Activated CD4-positive, CD25-positive, alpha-beta regulatory T cell (primary cell): ENCODE results near the gene ALK.

Source experiments
- DNase-seq, 4 experiments: peaks; one replicate each; lab custom pipeline; 2025; lab: John Stamatoyannopoulos, UW

Gene ALK

DNA sequence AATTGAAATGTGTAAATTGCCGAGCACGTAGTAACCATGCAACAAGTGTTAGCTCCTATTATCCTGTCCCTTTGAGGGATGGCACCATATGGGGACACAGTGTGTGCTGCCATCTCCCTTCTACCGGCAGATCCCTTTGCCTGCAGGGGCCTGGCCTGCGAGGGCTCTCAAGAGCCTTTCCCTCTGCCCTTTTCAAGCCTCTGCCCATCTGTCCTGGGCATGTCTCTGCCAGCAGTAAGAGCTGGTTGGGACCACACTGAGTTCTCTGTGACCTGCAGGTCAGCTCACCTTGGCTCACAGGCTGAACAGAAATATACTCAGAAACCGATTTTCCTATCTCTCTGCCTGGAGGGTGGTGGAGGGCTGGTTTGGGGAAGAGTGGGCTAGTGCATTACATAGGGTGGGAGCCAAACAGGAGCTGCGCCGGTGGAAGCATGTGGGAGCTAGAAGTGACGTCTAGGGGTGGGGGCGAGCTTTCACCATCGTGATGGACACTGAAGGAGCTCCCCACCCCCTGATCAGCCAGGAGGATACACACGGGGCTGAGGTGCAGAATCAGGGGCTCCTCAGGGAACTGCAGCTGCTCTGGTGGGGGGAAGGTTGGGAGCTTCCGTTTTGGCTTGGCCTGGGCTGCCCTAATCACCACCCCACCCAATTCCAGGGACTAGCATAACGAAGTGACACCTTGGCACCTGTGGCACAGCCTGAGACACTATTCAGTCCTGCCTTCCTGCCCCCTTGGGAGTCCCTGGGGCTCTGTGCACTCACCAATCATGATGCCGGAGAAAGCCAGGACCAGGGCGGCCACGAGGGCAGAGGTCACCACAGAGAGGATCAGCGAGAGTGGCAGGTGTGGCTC lies 696.5 kb downstream of the ALK start:
- DNase-seq, result no peak

DNA sequence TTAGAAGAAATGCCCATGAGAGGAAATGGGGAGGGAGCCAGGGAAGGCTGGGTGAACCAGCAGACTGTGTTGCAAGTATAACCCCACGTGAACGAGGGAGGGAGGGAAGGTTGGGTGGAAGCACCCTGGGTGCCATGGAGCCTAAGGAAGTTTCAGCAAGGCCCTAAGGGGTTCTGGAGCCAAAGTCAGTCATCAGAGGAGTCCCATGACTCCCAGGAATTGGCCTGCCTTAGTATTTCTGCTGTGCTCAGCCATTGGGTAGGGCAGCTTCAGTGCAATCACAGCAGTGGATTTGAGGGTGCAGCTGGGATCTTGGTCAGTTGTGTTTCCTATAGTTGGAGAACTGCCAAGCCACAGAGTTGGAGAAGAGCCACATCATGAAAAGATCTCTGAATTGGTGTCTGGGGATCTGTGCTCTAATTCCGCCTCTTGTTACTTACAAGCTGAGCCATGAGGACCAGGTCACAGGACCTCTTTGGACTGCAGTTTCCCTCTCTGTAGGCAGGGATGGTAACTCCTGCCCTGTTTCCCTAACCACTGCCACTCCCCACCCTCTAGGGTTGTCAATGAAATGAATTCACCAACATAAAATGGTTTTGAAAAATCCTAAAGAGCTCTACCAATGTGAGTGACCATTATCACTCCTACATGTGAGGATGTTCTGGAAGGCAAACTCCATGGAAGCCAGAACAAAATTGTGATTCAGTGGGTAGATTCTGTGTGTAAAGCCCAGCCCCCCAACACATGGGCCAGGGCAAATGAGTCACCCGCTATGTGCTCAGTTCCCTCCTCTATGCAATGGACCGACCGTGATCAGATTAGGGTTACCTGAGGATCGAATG lies 697.3 kb downstream of the ALK start:
- DNase-seq, result no peak

DNA sequence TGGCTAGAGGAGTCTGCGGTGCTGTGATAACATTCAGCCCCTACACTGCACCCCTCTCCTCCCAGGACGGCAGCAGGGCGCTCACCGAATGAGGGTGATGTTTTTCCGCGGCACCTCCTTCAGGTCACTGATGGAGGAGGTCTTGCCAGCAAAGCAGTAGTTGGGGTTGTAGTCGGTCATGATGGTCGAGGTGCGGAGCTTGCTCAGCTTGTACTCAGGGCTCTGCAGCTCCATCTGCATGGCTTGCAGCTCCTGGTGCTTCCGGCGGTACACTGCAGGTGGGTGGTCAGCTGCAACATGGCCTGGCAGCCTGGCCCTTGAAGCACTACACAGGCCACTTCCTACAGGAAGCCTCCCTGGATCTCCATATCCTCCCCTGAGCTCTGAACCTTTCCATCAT lies 698.1 kb downstream of the ALK start:
- no peak for DNase-seq

DNA sequence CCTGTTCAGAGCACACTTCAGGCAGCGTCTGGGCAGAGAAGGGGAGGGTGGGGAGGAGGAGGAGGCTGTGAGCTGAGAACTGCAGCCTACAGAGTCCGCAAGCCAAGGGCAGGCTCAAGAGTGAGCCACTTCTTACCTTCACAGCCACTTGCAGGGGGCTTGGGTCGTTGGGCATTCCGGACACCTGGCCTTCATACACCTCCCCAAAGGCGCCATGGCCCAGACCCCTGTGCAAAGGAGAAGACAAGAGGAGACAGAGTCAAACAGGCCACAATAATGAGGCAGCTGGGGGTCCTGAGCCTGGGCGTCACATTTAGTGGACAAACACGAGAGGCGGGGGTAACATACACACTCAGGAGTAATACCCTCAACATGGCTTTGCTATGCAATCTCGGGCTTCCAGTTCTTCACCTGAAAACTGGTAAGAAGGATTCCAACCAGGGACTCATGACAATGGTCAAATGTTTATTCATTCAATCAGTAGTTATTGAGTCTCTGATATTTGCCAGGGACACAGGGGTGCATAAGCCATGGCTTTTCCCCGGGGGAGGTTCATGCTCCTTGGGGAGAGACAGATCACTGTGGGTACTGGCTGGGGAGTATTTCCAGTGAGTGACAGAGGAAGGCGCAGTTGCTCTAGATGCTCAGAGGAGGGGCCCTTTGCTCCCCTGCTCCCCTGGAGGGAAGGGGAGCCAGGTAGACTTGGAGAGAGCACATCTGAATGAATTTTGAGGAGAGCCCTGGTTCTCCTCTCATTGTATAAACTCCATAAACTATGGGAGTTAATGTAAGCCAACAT lies 698.8 kb downstream of the ALK start:
- DNase-seq, result no peak

DNA sequence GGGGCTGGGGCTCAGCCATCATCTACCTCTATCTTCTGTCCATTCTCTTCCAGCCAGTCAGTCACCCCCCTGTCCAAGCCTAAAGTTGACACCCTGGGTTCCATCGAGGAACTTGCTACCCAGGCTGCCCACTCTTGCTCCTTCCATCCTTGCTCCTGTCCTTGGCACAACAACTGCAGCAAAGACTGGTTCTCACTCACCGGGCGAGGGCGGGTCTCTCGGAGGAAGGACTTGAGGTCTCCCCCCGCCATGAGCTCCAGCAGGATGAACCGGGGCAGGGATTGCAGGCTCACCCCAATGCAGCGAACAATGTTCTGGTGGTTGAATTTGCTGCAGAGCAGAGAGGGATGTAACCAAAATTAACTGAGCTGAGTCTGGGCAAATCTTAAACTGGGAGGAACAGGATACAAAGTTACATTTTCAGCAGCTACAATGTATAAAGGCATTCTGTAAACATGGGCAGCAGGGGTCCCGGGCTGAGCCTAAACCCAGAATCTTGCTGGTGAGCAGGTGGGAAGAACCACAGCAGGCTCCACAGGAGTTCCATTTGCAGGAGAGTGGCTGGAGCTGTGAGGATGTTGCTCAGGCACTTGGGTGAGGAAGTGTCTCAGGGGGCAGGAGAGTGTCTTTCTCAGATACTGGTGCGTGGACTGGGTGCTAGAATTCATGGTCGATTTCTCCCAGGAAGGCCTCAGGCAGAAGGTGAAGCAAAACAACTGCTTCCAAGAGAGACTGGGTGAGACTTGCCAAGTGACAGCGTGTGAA lies 700.7 kb downstream of the ALK start:
- DNase-seq, result no peak

DNA sequence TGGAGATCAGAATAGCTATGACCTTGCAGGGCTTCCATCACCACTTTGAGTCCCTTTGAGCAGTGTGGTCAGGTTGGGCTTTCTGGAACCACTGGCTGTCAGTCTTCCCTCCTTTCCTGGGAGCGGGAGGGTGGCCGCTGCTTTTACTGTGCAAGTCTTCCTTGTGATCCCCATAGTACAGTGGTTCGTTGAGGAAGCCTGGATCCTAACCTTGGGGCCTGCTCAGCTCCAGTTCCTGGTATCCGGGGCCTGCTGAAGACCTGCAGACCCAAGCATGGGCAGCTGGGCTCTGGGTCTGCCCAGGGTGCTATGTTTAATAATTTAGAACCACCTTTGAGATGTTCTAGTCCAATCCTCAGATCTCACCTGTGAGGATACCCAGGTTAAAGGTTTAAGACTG lies 702.0 kb downstream of the ALK start:
- no peak for DNase-seq

DNA sequence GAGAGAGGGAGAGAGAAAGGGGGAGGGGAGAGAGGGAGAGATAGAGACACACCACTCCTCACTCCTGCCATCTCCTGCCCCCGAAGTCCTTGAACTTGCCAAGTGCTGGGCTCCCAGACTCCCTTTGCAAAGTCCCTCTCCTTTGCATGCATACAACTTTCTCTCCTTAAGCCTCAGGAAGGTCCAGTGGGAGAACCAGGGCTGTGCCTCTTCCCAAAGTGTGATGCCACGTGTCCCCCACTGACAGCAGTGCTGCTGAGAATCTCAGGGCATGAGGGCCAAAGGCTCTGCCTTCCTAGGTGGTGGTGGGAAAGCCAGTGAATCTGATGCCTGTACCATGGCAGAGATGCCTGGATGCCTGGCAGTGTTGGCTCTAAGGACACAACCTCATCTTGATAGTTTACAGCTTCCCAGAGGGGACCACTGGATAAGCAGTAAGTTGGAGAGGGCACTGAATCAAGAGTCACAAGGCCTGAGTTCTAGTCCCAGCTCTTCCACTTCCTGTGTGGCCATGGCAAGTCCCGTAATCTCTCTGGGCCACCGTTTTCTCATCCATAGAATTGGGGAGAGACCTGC lies 702.7 kb downstream of the ALK start:
- no peak for DNase-seq

DNA sequence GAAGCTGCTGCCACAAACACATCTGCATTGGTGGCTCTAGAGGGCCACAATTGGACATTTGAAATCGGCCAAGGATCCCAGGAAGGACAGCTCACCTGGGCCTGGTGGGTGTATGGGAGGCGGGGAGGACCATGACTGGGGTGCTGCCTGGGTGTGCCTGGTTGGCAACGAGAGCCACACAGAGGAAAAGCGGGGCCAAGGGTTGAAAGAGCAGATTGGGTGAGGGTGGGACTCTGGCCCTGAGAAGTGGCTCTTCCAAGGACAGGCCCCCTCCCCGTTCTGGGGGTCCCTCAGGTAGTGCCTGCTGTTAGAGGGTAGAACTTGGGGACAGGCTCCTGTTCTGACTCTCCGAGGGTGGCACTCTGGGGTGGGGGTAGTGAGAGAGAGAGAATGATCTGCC lies 703.3 kb downstream of the ALK start:
- no peak for DNase-seq

DNA sequence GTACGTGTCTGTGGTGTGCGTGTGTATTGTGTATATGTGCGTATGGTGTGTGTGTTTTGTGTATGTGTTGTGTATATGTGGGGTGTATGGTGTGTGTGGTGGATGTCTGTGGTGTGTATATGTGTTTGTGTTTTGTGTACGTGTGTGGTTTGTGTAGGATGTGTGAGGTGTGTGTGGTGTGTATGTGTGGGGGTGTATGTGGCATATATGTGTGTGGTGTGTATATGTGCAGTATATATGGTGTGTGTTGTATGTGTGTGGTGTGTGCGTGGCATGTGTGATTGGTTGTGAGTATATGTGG lies 704.8 kb downstream of the ALK start:
- no peak for DNase-seq

DNA sequence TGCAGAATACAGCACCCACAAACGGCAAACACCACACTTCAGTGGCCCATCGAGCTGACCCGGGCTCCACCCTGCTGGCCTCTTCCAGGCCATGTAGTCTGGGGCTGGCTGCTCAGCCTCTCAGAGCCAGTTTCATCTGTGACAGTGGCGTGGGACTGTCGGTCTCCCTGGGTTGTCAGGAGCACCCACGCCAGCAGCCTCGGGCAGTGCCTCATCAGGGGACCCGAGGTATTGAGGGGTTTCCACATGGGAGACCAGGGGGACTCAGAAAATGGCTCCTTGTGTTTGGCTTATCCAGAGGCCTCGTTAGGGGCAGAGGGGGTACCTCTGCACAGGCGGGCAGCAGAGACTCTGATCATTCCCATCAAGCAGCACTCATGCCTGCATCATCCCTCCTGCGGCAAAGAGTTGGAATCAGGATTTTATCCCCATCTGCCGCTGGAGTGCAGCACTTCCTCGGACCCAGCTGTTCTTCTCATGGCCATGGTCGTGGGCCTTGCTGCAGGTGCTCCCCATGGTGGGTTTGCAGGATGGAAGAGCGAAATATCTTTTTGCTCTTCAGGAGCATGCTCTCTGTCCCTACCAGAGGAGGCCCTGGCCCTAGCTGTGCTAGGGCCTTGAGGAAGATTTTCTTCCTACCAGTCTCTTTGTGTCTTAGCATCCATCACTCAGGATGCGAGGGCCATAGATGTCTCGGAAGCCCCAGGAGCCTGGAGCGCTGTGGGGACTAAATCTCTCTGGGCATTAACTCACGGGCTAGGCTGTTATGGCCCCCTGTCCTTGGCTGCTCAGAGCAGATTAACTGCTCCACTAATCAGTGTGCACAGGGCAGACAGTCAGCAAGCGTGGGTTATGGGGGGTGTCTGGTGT lies 705.4 kb downstream of the ALK start:
- DNase-seq, result no peak

DNA sequence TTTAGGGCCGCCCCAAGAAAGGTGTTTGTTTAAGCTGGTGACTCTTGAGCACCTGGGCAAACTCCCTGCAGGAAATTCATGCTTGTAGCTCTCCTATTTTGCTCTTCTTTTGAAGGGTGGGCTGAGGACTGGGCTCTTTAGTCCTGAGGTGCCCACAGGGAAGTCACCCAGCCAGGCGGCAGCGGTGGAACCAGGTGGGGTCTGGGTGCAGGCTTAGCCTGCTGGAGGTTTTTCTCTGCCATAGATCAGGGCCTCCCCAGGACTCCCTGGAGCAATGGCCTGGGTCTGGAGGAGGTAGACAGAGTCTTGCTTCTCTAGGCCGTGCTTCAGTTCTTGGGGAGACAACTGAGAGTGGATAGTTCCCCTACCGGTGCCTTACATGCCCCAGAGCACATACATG lies 706.3 kb downstream of the ALK start:
- DNase-seq, result no peak

DNA sequence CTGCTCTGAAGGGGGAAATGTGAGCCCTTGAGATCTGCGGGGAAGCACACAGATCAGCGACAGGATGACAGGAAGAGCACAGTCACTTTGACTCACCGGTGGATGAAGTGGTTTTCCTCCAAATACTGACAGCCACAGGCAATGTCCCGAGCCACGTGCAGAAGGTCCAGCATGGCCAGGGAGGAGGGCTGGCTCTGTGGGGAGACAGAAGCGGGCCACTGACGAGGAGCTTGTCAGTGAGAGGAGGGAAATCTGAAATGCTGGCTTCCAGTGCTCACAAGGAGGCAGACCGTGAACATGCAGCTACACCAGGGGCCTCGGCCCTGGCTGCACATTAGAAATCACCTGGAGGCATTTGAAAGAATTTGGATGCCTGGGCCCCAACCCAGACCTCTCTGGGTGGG lies 707.5 kb downstream of the ALK start:
- no peak for DNase-seq

DNA sequence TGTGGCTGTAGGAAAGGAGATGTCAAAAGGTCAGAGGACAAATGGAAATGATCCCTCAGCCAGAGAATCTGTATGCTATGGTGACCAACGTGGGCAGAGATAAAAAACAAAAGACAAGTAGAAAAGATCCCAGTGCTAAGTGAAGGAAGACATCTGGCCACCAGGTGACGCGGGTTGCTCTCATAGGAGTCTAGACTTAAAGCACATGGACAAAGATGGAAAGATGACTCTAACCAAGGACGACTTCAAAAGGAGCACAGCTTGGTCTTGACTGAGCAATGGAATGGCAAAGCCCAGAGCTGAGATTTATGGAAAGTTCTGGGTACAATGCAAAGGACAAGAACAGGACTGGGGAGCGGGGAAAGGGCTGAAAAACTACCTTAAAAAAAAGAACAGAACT lies 709.4 kb downstream of the ALK start:
- no peak for DNase-seq

DNA sequence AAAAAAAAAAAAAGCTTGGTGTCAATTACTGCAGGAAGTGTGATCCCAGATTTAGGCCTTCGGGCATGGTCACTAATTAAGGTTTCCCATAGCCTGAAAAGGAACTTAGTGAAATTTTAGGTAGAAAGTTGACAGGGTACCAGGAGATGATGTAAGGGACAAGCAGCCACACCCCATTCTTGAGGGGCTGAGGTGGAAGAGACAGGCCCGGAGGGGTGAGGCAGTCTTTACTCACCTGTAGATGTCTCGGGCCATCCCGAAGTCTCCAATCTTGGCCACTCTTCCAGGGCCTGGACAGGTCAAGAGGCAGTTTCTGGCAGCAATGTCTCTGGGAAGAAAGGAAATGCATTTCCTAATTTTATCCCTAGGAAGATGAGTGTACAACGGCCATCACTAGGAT lies 711.8 kb downstream of the ALK start:
- no peak for DNase-seq

DNA sequence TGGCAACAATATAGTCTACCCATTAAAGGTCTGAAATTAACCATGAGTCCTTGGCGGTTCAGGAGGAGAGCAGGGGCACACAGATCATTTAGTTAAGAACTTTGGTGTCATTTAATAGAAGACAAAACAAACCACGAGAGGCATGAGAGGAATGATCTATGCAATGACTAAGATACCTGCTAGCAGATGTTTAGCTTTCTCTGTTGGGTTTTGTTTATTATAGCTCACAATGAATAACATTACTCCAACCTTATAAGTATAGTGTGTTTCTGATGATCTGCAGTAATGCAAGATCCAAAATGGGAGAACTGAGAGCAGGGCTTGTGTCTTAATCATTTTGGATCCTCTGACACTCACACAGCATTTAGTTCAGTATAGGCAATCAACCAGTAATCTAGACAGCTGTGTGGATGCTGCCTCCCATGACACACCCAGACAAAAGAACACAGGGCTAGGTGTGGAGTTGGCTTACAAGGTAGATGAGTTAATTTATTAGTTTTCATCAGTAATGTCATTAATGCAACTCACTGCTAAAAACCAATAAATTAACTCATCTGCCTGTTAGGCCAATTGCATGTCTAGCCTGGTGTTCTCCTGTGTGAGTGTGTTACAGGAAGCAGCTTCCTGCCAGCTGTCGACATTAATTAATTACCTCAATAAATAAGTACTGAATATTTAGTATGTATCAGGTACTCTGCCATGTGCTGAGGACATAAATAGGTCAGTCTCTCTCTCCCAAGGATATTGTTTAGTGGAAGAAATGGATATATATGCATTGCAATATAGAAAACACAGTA lies 713.8 kb downstream of the ALK start:
- DNase-seq, result no peak

DNA sequence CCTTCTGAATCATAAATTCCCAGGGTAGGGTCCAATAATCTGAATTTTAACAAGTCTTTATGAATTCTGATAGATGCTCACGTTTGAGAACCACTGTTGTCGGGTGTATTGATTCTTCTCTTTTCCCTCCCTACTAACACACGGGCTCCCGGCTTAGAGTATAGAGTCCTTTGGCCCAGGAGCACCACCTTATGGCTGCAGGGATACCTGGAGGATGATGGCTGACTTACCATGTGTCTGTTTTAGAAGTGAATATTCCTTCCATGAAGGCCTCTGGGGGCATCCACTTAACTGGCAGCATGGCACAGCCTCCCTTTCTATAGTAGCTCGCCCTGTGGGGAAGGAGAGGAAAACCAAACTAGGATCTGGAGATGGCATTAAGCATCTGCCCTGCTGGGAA lies 714.4 kb downstream of the ALK start:
- DNase-seq, result no peak

DNA sequence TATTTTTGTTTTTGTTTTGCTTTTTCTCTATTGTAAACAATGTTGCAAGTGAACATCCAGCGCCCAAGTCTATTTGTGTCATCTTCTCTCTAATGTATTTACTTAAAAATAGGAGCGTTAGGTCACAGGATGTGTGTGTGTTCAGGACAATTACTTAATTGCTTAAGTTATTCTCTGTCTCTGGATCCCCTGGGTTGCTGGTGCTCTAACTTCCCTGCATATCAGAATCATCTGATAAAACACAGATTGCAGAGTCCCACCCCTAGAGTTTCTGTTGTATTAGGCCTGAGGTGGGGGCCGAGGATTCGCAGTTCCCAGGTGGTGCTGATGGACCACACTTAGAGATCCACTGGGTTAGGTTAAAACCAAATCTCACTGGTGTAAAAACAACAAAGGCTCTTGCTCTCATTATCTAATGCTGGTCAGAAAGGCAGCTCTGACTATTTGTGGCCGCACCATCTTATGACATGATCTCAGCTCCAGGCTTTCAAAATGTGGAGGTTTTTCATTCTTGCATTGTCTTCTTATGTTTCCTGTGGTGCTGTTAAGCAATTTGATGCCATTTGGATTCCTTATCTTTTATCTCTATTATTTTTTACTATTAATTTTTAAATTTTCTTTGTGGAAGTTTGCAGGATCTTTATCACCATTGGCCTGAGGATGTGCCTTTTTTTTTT lies 718.4 kb downstream of the ALK start:
- DNase-seq, result no peak

DNA sequence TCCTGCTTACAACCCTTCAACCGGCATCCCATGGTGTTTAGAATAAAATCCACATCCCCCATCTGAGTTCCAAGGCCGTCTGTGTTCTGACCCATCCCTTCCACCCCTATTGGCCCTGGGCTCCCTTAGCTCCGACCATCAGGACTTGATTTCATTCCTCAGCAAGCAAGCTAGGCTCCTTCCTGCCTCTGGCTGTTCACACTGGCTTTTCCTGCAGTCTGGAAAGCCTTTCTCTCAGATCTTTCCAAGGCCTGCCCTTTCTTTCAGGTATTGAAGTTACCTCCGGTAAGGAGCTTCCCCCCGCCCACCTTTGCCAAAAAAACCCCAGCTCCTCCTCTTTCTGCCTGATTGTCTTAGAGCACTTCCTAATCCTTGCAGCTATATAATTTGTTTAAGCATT lies 719.4 kb downstream of the ALK start:
- DNase-seq, result no peak
